WI38 (cell line): ENCODE results near the gene ABCA7.

ENCODE experiments used
- H3K4me3 ChIP-seq: 2 replicates; pipeline ENCODE4 v1.5.1; 2011; ENCODE audit warnings: low read depth, mild to moderate bottlenecking, control low read depth, low read length
- CTCF ChIP-seq: IDR thresholded peaks from 2 replicates; pipeline ENCODE4 v1.5.1; 2012; ENCODE audit warnings: low read depth, mild to moderate bottlenecking, control low read depth, low read length

The ABCA7 gene

GRCh38 chr19:1051791-1052190 is 11.9 kb downstream of the ABCA7 start:
- H3K4me3 ChIP-seq, result no peak overlapping the region
- no peak for TF ChIP-seq CTCF

- no peak overlapping the region for H3K4me3 ChIP-seq
- TF ChIP-seq CTCF, result no peak
Measured at GRCh38 chr19:1052349-1052975, 12.6 kb downstream of the ABCA7 start.

- TF ChIP-seq CTCF, result no peak
- H3K4me3 ChIP-seq, result no peak overlapping the region
Measured at GRCh38 chr19:1053176-1054101, 13.5 kb downstream of the ABCA7 start.

- H3K4me3 ChIP-seq, result no peak overlapping the region
- TF ChIP-seq CTCF, result no peak
Measured at GRCh38 chr19:1054102-1055027, 14.5 kb downstream of the ABCA7 start.

GRCh38 chr19:1055028-1055425 is 15.1 kb downstream of the ABCA7 start:
- TF ChIP-seq CTCF, result no peak
- no peak overlapping the region for H3K4me3 ChIP-seq

- H3K4me3 ChIP-seq, result no peak overlapping the region
- TF ChIP-seq CTCF, result no peak
Measured at GRCh38 chr19:1055886-1056620, 16.1 kb downstream of the ABCA7 start.
